Tongue (tissue), 3 donors: ENCODE results near the gene FKBP10. TPM values are rescaled to one million over a fixed set of nuclear protein-coding genes. Genes with fewer than 3 reads are reported as not detected.
"Not testable (repeated sequence)": the region's sequence is repeated elsewhere in the genome, so short reads cannot be mapped to it uniquely, and the experiment has no call there.

ENCODE experiments used
- DNase-seq: peaks from one replicate; pipeline ENCODE4 v3.0.0-alpha.2; 2015
- small RNA-seq: library from RNA; depleted of rRNA; stranded (forward); fragments of <200 nt; gene quantifications from one replicate; pipeline ENCODE3, GENCODE V24; 2014; ENCODE audit warnings: low replicate concordance
- total RNA-seq: library from RNA; depleted of rRNA; stranded (reverse); fragments of >200 nt; gene quantifications from one replicate; pipeline ENCODE4 v1.2.3, GENCODE V29; 2014

The FKBP10 gene
- total RNA-seq, 1 donor from 2014 or later = 84.5 TPM

- DNase-seq = not testable (repeated sequence)
Observed at GRCh38 chr17:41839448-41839847, 26.6 kb downstream of the FKBP10 start.

- not testable (repeated sequence) for DNase-seq
Observed at GRCh38 chr17:41840781-41841180, 28.0 kb downstream of the FKBP10 start.

- DNase-seq = no peak
Observed at GRCh38 chr17:41844971-41845370, 32.2 kb downstream of the FKBP10 start.

- no peak for DNase-seq
Observed at GRCh38 chr17:41848788-41849187, 36.0 kb downstream of the FKBP10 start.

GRCh38 chr17:41849251-41849990 is 36.6 kb downstream of the FKBP10 start:
- no peak for DNase-seq

- DNase-seq = not testable (repeated sequence)
Observed at GRCh38 chr17:41851382-41851781, 38.6 kb downstream of the FKBP10 start.

GRCh38 chr17:41860254-41860931 is 47.6 kb downstream of the FKBP10 start:
- DNase-seq = no peak

GRCh38 chr17:41863074-41863848 is 50.5 kb downstream of the FKBP10 start:
- no peak for DNase-seq

GRCh38 chr17:41864498-41864835 is 51.7 kb downstream of the FKBP10 start:
- DNase-seq = no peak

- DNase-seq = peak; percentile 96
Observed at GRCh38 chr17:41864836-41865595, 52.2 kb downstream of the FKBP10 start, which contains the start of gene KLHL11. Gene KLHL11 (minus strand): TSS chr17:41865423. CDS start chr17:41865370, 53 bp downstream.

- no peak for DNase-seq
Observed at GRCh38 chr17:41865596-41865893, 52.7 kb downstream of the FKBP10 start.

GRCh38 chr17:41868568-41868967 is 55.8 kb downstream of the FKBP10 start:
- DNase-seq = no peak

GRCh38 chr17:41869426-41869825 is 56.6 kb downstream of the FKBP10 start:
- peak; percentile 18 for DNase-seq

GRCh38 chr17:41870097-41870496 is 57.3 kb downstream of the FKBP10 start:
- DNase-seq = no peak

- no peak for DNase-seq
Observed at GRCh38 chr17:41870627-41871026, 57.8 kb downstream of the FKBP10 start.

GRCh38 chr17:41871789-41872188 is 59.0 kb downstream of the FKBP10 start:
- no peak for DNase-seq

Small RNA genes lying within 50 kb of the gene (small RNA-seq; reads per million reads assigned to genes)
- not detected for gene AC125257.2

Other genes with a start within 250 kb of the FKBP10 start
- not detected for gene KRT9, start 240.9 kb upstream of the FKBP10 start, total RNA-seq
- gene KRT14, start 226.1 kb upstream of the FKBP10 start, total RNA-seq = 738 TPM
- 52.3 TPM for gene KRT16, start 200.2 kb upstream of the FKBP10 start, total RNA-seq
- 253 TPM for gene KRT17, start 188.4 kb upstream of the FKBP10 start, total RNA-seq
- gene EIF1, start 124.1 kb upstream of the FKBP10 start, total RNA-seq = 261 TPM
- not detected for gene GAST, start 100.7 kb upstream of the FKBP10 start, total RNA-seq
- gene HAP1, start 78.4 kb upstream of the FKBP10 start, total RNA-seq = 0.41 TPM
- gene JUP, start 26.3 kb upstream of the FKBP10 start, total RNA-seq = 194 TPM
- gene P3H4, start 1.1 kb upstream of the FKBP10 start, total RNA-seq = 40.8 TPM
- gene NT5C3B, start 23.2 kb downstream of the FKBP10 start, total RNA-seq = 42.7 TPM
- 0.41 TPM for gene KLHL10, start 24.8 kb downstream of the FKBP10 start, total RNA-seq
- 30.0 TPM for gene KLHL11, start 52.4 kb downstream of the FKBP10 start, total RNA-seq
- gene ACLY, start 105.9 kb downstream of the FKBP10 start, total RNA-seq = 58.4 TPM
- not detected for gene ODAD4, start 117.6 kb downstream of the FKBP10 start, total RNA-seq
- 45.2 TPM for gene CNP, start 153.8 kb downstream of the FKBP10 start, total RNA-seq
- gene DNAJC7, start 204.4 kb downstream of the FKBP10 start, total RNA-seq = 71.7 TPM
- 23.6 TPM for gene NKIRAS2, start 207.1 kb downstream of the FKBP10 start, total RNA-seq
- 2.3 TPM for gene C17orf113, start 237.6 kb downstream of the FKBP10 start, total RNA-seq